OCI-LY7 (cell line): ENCODE measurements around the gene NFATC4. TPM values are rescaled to one million over a fixed set of nuclear protein-coding genes. Genes with fewer than 3 reads are reported as not detected.
A peak's percentile ranks its signal among the peaks of the same experiment; 100 is the strongest.

ENCODE experiments used
- BruUV-seq: library from RNA; stranded (reverse); fragments of 400-500 nt; replicated peaks from 2 replicates; lab custom pipeline; 2021; lab: Mats Ljungman, UMichigan
- CTCF ChIA-PET: fragments of 300-600 bp; sonication (Branson Sonifier 250); formaldehyde crosslinking; loops from one replicate; lab custom pipeline; 2022; ENCODE audit warnings: antibody characterized with exemption; ENCODE audit not compliant: unreplicated experiment; lab: Charles Lee
- POLR2A ChIA-PET: fragments of 300-600 bp; sonication (Branson Sonifier 250); formaldehyde crosslinking; loops from one replicate; lab custom pipeline; 2022; ENCODE audit warnings: antibody characterized with exemption; lab: Charles Lee
- DNase-seq: peaks from one replicate; pipeline ENCODE4 v3.0.0-alpha.2; 2015; ENCODE audit warnings: low spot score
- H2AFZ ChIP-seq: fragments of 200-600 bp; sonication (generic), shearing (Covaris generic); 2 replicates; pipeline ENCODE4 v1.6.1; 2014; ENCODE audit warnings: mild to moderate bottlenecking, antibody characterized with exemption, low read length, moderate library complexity
- H3K27ac ChIP-seq: fragments of 200-600 bp; sonication (generic); 2 replicates; pipeline ENCODE4 v1.5.1; 2014; ENCODE audit warnings: mixed run types, low read depth, mild to moderate bottlenecking, moderate library complexity, low read length, inconsistent platforms; ENCODE audit not compliant: poor library complexity, severe bottlenecking
- H3K36me3 ChIP-seq: fragments of 200-600 bp; sonication (generic); 2 replicates; pipeline ENCODE4 v1.6.1; 2014; ENCODE audit warnings: mild to moderate bottlenecking, antibody characterized with exemption, low read length, moderate library complexity, mixed read lengths; ENCODE audit not compliant: insufficient read depth
- H3K4me1 ChIP-seq: fragments of 200-600 bp; sonication (generic); 2 replicates; pipeline ENCODE4 v1.5.1; 2014; ENCODE audit warnings: mild to moderate bottlenecking, low read length; ENCODE audit not compliant: insufficient read depth, poor library complexity, severe bottlenecking
- H3K4me2 ChIP-seq: fragments of 200-600 bp; sonication (generic); 2 replicates; pipeline ENCODE4 v1.6.1; 2014; ENCODE audit warnings: mild to moderate bottlenecking, low read length
- H3K4me3 ChIP-seq: fragments of 200-600 bp; sonication (generic); 2 replicates; pipeline ENCODE4 v1.5.1; 2014; ENCODE audit warnings: mild to moderate bottlenecking, low read depth, low read length; ENCODE audit not compliant: poor library complexity, severe bottlenecking
- H3K79me2 ChIP-seq: fragments of 200-600 bp; sonication (generic); 2 replicates; pipeline ENCODE4 v1.6.1; 2016; ENCODE audit warnings: low read depth, mild to moderate bottlenecking, low read length, moderate library complexity, mixed read lengths; ENCODE audit not compliant: insufficient read depth
- H3K9me2 ChIP-seq: fragments of 200-600 bp; sonication (generic); 2 replicates; pipeline ENCODE4 v1.6.1; 2016; ENCODE audit warnings: mild to moderate bottlenecking, low read length, mixed read lengths; ENCODE audit not compliant: insufficient read depth
- H3K9me3 ChIP-seq: fragments of 200-600 bp; sonication (generic); 2 replicates; pipeline ENCODE4 v1.6.1; 2014; ENCODE audit warnings: mild to moderate bottlenecking, mixed run types, low read length, mixed read lengths
- H4K20me1 ChIP-seq: fragments of 200-600 bp; sonication (generic); 2 replicates; pipeline ENCODE4 v1.6.1; 2014; ENCODE audit warnings: mild to moderate bottlenecking, antibody characterized with exemption, low read length, moderate library complexity, mixed read lengths; ENCODE audit not compliant: insufficient read depth
- CTCF ChIP-seq: fragments of 200-600 bp; sonication (generic); conservative IDR thresholded peaks from 2 replicates; pipeline ENCODE4 v1.5.1; 2014; ENCODE audit warnings: mild to moderate bottlenecking, antibody characterized with exemption, low read length, moderate library complexity, mixed read lengths
- EZH2phosphoT487 ChIP-seq: fragments of 200-600 bp; sonication (generic); IDR thresholded peaks from 2 replicates; pipeline ENCODE4 v1.6.1; 2018; ENCODE audit warnings: low read depth, borderline replicate concordance, mild to moderate bottlenecking, mixed run types, antibody characterized with exemption, low read length, moderate library complexity, mixed read lengths
- intact Hi-C: fragments of 100-400 bp; cut with micrococcal nuclease; formaldehyde crosslinking; loops from one replicate; pipeline ENCODE4 v1.10.0; 2022; ENCODE audit not compliant: unreplicated experiment
- total RNA-seq, 2 experiments: library from RNA; depleted of rRNA in 1 of 2; stranded (reverse); fragments of >200 nt in 1 of 2; shearing (Covaris generic) in 1 of 2; gene quantifications; 2 replicates each; pipeline ENCODE4 v1.2.3, GENCODE V29; 2014 to 2022

NFATC4 gene
- total RNA-seq, 2 experiments from 2014 or later, result 72.2 to 96.6 TPM

- Histone ChIP-seq H3K9me3 (no peaks in the 10 kb centered on the region), H2AFZ (peak within 1 kb of the TSS; percentile 87), H3K79me2 (no peaks in the 10 kb centered on the region), H3K36me3 (no peaks in the 10 kb centered on the region), H3K4me3 (peak within 1 kb of the TSS; percentile 71), H3K27ac (no peak within 1 kb of the TSS), H3K4me2 (peak within 1 kb of the TSS; percentile 75), H3K9me2 (no peaks in the 10 kb centered on the region), H3K4me1 (peaks cover 14% of the 10 kb centered on the region), H4K20me1 (no peaks in the 10 kb centered on the region)
- BruUV-seq, result TSS peak; percentile 71
- ChIA-PET CTCF (interaction anchor here (1.2 to 3.6 kb wide), 4 partner anchors 23 to 92 kb away, joined by 3 to 16 read pairs (median 4); no protein-coding TSS in a partner anchor), POLR2A (interaction anchor here (0.9 to 2.6 kb wide), 8 partner anchors 12 to 103 kb away, joined by 3 to 6 read pairs (median 4); partner anchors contain the start of genes SDR39U1 and TINF2)
- intact Hi-C loops, result loop anchor here (10.0 kb wide), 1 partner anchor 335 kb away; no protein-coding TSS in a partner anchor
- TF ChIP-seq CTCF, result no peak
- no peak for TF ChIP-seq EZH2phosphoT487
- peak; percentile 70 for DNase-seq
These were observed 28.5 kb upstream of the NFATC4 start, which contains the start of gene RIPK3 for GRCh38 chr14:24339284-24340151. Gene RIPK3, minus strand, starts transcription at chr14:24339991. Its CDS starts 165 bp downstream, at chr14:24339826.

- Histone ChIP-seq H3K4me3 (no peak overlapping the region), H4K20me1 (no peaks in the 10 kb centered on the region), H3K9me2 (no peaks in the 10 kb centered on the region), H3K9me3 (no peaks in the 10 kb centered on the region), H3K4me1 (peaks cover 14% of the 10 kb centered on the region), H3K36me3 (no peaks in the 10 kb centered on the region), H3K4me2 (no peak overlapping the region), H3K27ac (no peak overlapping the region), H3K79me2 (no peaks in the 10 kb centered on the region), H2AFZ (no peak overlapping the region)
- intact Hi-C loops, result no loop called here
- CTCF ChIA-PET, result interaction anchor here (1.2 to 3.6 kb wide), 4 partner anchors 22 to 91 kb away, joined by 3 to 16 read pairs (median 4); no protein-coding TSS in a partner anchor
- no peak for DNase-seq
- TF ChIP-seq EZH2phosphoT487 (no peak), CTCF (no peak)
- BruUV-seq, result no TSS peak
- POLR2A ChIA-PET, result interaction anchor here (0.9 to 2.6 kb wide), 5 partner anchors 22 to 94 kb away, joined by 3 to 6 read pairs (median 4); no protein-coding TSS in a partner anchor
These were observed 27.4 kb upstream of the NFATC4 start for GRCh38 chr14:24340606-24341005.
